ENCODE measurements around the gene ADAMTS20.

DNA sequence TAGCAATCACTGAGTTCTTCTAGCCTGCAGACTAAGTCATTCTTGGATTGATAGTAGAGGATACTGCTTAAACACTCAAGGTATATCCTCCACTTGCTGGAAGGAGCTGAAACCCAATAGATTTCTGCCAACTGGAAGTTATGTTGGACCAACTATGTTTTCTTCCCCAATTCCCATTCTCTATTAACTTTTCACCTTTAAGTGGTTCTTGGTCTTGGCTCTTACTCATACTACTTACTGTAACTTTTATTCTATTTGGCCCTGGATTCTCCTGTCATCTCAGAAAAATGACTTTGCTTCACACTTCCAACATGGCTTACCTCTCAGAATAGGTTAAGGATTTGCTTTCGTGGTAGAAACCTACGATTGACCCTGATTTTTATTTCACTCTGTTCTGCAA is 244.9 kb downstream of the ADAMTS20 start:
- TF ChIP-seq, protein P1, sequence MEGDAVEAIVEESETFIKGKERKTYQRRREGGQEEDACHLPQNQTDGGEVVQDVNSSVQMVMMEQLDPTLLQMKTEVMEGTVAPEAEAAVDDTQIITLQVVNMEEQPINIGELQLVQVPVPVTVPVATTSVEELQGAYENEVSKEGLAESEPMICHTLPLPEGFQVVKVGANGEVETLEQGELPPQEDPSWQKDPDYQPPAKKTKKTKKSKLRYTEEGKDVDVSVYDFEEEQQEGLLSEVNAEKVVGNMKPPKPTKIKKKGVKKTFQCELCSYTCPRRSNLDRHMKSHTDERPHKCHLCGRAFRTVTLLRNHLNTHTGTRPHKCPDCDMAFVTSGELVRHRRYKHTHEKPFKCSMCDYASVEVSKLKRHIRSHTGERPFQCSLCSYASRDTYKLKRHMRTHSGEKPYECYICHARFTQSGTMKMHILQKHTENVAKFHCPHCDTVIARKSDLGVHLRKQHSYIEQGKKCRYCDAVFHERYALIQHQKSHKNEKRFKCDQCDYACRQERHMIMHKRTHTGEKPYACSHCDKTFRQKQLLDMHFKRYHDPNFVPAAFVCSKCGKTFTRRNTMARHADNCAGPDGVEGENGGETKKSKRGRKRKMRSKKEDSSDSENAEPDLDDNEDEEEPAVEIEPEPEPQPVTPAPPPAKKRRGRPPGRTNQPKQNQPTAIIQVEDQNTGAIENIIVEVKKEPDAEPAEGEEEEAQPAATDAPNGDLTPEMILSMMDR (conservative IDR thresholded peaks at IDR 0.05 in 1 of 2, IDR thresholded peaks at IDR 0.05 in 1 of 2; ENCODE audit: extremely low read depth in 1 of 2, insufficient read depth in 1 of 2, low read depth in 1 of 2, low read length in 2 of 2), result no peak
- no peak for TF ChIP-seq EZH2 (IDR thresholded peaks at IDR 0.05; ENCODE audit: borderline replicate concordance, low read length)
